Measurements from ENCODE around the gene PRDX5. TPM values are rescaled to one million over a fixed set of nuclear protein-coding genes. Genes with fewer than 3 reads are reported as not detected.

Gene PRDX5
- polyA plus RNA-seq, 1 donor from 2014 or later: 185 TPM

GRCh38 chr11:64352099-64352994, 34.4 kb downstream of the PRDX5 start:
- Mint-ChIP-seq H3K4me3 (no peak overlapping the region), H3K36me3 (peaks cover 2% of the 10 kb centered on the region), H3K27ac (no peak overlapping the region), H3K27me3 (no peaks in the 10 kb centered on the region), H3K9me3 (no peaks in the 10 kb centered on the region), H3K4me1 (peaks cover 0 to 7% (median 0%) of the 10 kb centered on the region in 3 donors)

GRCh38 chr11:64352995-64353714, 35.2 kb downstream of the PRDX5 start:
- no peaks in the 10 kb centered on the region for H3K9me3 Mint-ChIP-seq
- H3K36me3 Mint-ChIP-seq: peaks cover 2% of the 10 kb centered on the region
- no peak overlapping the region for H3K27ac Mint-ChIP-seq
- H3K4me1 Mint-ChIP-seq: peaks cover 0 to 9% (median 2%) of the 10 kb centered on the region in 3 donors
- H3K27me3 Mint-ChIP-seq: no peaks in the 10 kb centered on the region
- no peak overlapping the region for H3K4me3 Mint-ChIP-seq

GRCh38 chr11:64353715-64354506, 36.0 kb downstream of the PRDX5 start:
- Mint-ChIP-seq H3K27me3 (no peaks in the 10 kb centered on the region), H3K27ac (no peak overlapping the region), H3K4me3 (no peak overlapping the region), H3K36me3 (peaks cover 2% of the 10 kb centered on the region), H3K4me1 (peaks cover 0 to 11% (median 2%) of the 10 kb centered on the region in 3 donors), H3K9me3 (no peaks in the 10 kb centered on the region)

GRCh38 chr11:64355078-64355940, 37.4 kb downstream of the PRDX5 start:
- Mint-ChIP-seq H3K27me3 (no peaks in the 10 kb centered on the region), H3K9me3 (no peaks in the 10 kb centered on the region), H3K4me3 (no peak overlapping the region), H3K4me1 (peaks cover 9 to 15% (median 10%) of the 10 kb centered on the region in 3 donors), H3K27ac (peak overlapping the region in 2 of 3 donors; percentile 31 to 35), H3K36me3 (peaks cover 5% of the 10 kb centered on the region)

- Mint-ChIP-seq H3K27ac (peak overlapping the region in 2 of 3 donors; percentile 45 to 76), H3K27me3 (no peaks in the 10 kb centered on the region), H3K4me3 (peak overlapping the region in 3 of 4 donors; percentile 64 to 73 (median 65)), H3K9me3 (no peaks in the 10 kb centered on the region), H3K36me3 (peaks cover 6% of the 10 kb centered on the region), H3K4me1 (peaks cover 12 to 23% (median 16%) of the 10 kb centered on the region in 3 donors)
Observed at GRCh38 chr11:64356498-64357411, 38.8 kb downstream of the PRDX5 start.

- H3K4me1 Mint-ChIP-seq: peaks cover 17 to 23% (median 20%) of the 10 kb centered on the region in 3 donors
- H3K4me3 Mint-ChIP-seq: no peak overlapping the region
- peaks cover 6% of the 10 kb centered on the region for H3K36me3 Mint-ChIP-seq
- H3K27me3 Mint-ChIP-seq: no peaks in the 10 kb centered on the region
- peak overlapping the region in 1 of 3 donors; percentile 31 for H3K27ac Mint-ChIP-seq
- no peaks in the 10 kb centered on the region for H3K9me3 Mint-ChIP-seq
Observed at GRCh38 chr11:64357446-64357845, 39.5 kb downstream of the PRDX5 start.

- Mint-ChIP-seq H3K4me1 (peaks cover 17 to 23% (median 20%) of the 10 kb centered on the region in 3 donors), H3K4me3 (peak overlapping the region in 3 of 4 donors; percentile 20 to 60 (median 41)), H3K36me3 (peaks cover 7% of the 10 kb centered on the region), H3K27ac (peak overlapping the region in 1 of 3 donors; percentile 31), H3K27me3 (no peaks in the 10 kb centered on the region), H3K9me3 (no peaks in the 10 kb centered on the region)
Observed at GRCh38 chr11:64357904-64358535, 40.1 kb downstream of the PRDX5 start.

GRCh38 chr11:64358536-64358906, 40.6 kb downstream of the PRDX5 start:
- peaks cover 17 to 23% (median 20%) of the 10 kb centered on the region in 3 donors for H3K4me1 Mint-ChIP-seq
- peaks cover 10% of the 10 kb centered on the region for H3K36me3 Mint-ChIP-seq
- H3K4me3 Mint-ChIP-seq: peak overlapping the region in 3 of 4 donors; percentile 20 to 72 (median 41)
- H3K27ac Mint-ChIP-seq: no peak overlapping the region
- H3K27me3 Mint-ChIP-seq: no peaks in the 10 kb centered on the region
- H3K9me3 Mint-ChIP-seq: no peaks in the 10 kb centered on the region

DNA sequence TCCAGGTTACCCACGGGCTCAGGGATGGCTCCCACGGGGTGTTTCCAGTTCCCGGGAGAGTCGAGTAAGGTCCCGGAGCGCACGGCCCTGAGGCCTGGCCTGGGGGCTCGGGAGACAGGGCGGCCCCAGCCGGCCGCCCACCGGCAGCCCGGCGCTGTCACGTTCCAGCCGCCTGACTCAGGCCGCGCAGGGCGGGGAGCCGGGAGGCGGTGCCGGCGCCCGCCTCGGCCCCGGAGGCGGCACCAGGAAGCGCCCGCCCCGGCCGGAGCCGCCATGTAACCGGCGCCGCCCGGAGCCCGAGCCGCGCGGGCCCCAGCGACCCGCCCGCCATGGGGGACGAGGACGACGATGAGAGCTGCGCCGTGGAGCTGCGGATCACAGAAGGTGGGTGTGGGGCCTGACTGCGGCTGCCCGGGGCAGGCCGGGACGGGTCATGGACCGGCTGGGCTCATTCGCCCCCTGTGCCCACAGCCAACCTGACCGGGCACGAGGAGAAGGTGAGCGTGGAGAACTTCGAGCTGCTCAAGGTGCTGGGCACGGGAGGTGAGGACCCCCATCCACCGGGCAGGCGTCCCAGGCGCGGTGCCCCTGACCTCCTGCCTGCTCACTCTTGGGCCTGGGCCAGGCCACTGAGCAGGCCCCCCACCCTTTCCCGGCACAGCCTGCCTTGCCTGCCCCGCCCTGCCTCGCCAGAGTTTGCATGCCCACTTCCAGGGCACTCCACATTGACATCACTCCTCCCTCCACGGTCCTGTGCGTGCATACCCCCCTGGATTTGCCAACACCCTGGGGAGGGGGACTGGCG, 41.2 kb downstream of the PRDX5 start, which contains the start of gene RPS6KA4:
TSS of gene RPS6KA4 (plus strand) at position 256 of the 805 bp plus-strand sequence. CDS start at position 330, 74 bp downstream.
- no peaks in the 10 kb centered on the region for H3K9me3 Mint-ChIP-seq
- H3K27ac Mint-ChIP-seq: peak within 1 kb of the TSS; percentile 42 to 71 (median 64)
- peaks cover 17 to 23% (median 22%) of the 10 kb centered on the region in 3 donors for H3K4me1 Mint-ChIP-seq
- peaks cover 12% of the 10 kb centered on the region for H3K36me3 Mint-ChIP-seq
- peak within 1 kb of the TSS; percentile 88 to 97 (median 93) for H3K4me3 Mint-ChIP-seq
- no peaks in the 10 kb centered on the region for H3K27me3 Mint-ChIP-seq

DNA sequence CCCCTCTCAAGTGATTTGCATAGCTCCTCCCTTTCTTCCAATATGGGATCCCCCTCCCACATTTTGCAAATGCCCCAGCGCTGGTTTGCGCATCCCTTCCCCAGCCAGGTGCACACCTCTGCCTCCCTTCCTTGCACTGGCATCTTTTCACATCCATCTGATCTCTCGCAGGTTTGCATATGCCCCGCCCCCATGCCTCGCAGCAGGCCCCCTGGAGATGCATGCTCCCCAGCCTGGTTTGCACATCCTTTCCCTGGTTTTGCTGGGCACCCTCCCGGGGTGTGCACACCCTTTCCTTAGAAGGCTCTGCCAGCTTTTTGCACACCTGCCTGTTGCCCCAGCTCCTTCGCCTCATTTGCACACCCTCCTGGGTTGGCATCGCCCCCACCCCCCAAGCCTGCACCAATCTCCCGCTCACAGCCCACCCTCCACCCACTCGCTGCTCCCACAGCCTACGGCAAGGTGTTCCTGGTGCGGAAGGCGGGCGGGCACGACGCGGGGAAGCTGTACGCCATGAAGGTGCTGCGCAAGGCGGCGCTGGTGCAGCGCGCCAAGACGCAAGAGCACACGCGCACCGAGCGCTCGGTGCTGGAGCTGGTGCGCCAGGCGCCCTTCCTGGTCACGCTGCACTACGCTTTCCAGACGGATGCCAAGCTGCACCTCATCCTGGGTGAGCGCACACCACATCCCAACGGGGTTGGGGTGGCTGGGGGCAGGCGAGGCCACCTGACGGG, 42.0 kb downstream of the PRDX5 start:
- H3K36me3 Mint-ChIP-seq: peaks cover 14% of the 10 kb centered on the region
- H3K27me3 Mint-ChIP-seq: no peaks in the 10 kb centered on the region
- H3K4me1 Mint-ChIP-seq: peaks cover 21 to 27% (median 26%) of the 10 kb centered on the region in 3 donors
- peak overlapping the region; percentile 88 to 97 (median 93) for H3K4me3 Mint-ChIP-seq
- no peaks in the 10 kb centered on the region for H3K9me3 Mint-ChIP-seq
- peak overlapping the region; percentile 42 to 71 (median 64) for H3K27ac Mint-ChIP-seq

- H3K27me3 Mint-ChIP-seq: no peaks in the 10 kb centered on the region
- peak overlapping the region in 2 of 3 donors; percentile 42 to 71 for H3K27ac Mint-ChIP-seq
- H3K4me3 Mint-ChIP-seq: peak overlapping the region; percentile 88 to 97 (median 93)
- peaks cover 21 to 27% (median 26%) of the 10 kb centered on the region in 3 donors for H3K4me1 Mint-ChIP-seq
- peaks cover 14% of the 10 kb centered on the region for H3K36me3 Mint-ChIP-seq
- no peaks in the 10 kb centered on the region for H3K9me3 Mint-ChIP-seq
Observed at GRCh38 chr11:64360448-64360921, 42.6 kb downstream of the PRDX5 start.

Measured in IgD-negative memory B cell (primary cell).